Ishikawa (cell line): ENCODE measurements around the gene PRR12.

ENCODE experiments used
- EP300 ChIP-seq: IDR thresholded peaks from 2 replicates; pipeline ENCODE4 v1.6.1; 2012; ENCODE audit warnings: borderline replicate concordance
- NFIC ChIP-seq: IDR thresholded peaks from 2 replicates; pipeline ENCODE4 v1.6.1; 2012
- RAD21 ChIP-seq: IDR thresholded peaks from 2 replicates; pipeline ENCODE4 v1.6.1; 2012; ENCODE audit warnings: low read depth
- YY1 ChIP-seq: IDR thresholded peaks from 2 replicates; pipeline ENCODE4 v1.6.1; 2012; ENCODE audit warnings: low read depth
- TF ChIP-seq, protein P1 (sequence below): IDR thresholded peaks from 2 replicates; pipeline ENCODE4 v1.6.1; 2012

DNA sequence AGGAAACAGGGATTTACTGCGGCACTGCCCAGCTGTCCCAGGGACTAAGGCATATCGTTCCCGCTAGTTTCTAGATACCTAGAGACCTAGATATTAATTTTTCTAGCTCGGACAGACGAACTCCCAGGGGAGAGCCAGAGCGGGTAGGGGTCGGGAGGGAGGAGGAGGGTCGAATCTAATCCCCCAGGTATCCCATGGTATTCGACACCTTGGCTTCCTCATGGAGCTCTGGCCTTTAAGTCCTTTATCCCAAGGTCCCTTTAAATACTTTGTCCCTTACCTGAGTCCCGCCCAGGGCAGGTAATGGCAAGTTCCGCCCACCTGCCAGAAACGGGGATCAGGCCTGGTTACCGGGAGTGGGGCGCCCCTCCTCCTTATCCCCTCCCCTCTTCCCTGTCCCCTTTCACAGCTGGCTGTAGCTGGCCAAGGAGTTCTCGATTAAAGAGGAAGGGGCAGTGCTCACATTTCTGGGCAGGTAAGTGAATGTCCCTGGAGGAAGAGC, 9.9 kb upstream of the PRR12 start, which contains the start of gene PRRG2:
- TF ChIP-seq YY1 = no peak
- TF ChIP-seq, protein P1, sequence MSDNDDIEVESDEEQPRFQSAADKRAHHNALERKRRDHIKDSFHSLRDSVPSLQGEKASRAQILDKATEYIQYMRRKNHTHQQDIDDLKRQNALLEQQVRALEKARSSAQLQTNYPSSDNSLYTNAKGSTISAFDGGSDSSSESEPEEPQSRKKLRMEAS = no peak
- TF ChIP-seq NFIC = no peak
- TF ChIP-seq EP300 = no peak
- TF ChIP-seq RAD21 = no peak
